Measurements from ENCODE around the gene ARHGAP44.

Gene ARHGAP44

GRCh38 chr17:12907477-12907876 lies 118.2 kb downstream of the ARHGAP44 start:
- no peak for DNase-seq

- DNase-seq: no peak
Measured at GRCh38 chr17:12909046-12909445, 119.7 kb downstream of the ARHGAP44 start.

DNA sequence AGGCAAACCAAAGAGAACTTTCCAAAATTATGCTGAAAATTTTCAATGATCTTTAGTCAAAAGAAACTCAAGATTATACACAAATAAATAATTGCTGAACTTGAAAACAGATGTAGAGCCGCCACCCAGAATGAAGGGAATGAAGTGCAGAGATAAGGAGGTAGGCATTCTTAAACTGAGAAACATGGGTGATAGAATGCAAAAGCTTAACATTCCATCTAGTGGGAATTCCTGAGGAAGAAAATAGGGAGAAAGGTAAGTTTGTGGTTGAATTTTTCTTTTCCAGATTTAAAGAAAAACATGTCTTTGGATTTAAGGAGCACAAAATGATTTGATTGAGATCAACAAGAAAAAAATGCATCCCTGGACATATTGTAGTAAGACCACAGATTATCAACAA lies 120.2 kb downstream of the ARHGAP44 start:
- no peak for DNase-seq

DNA sequence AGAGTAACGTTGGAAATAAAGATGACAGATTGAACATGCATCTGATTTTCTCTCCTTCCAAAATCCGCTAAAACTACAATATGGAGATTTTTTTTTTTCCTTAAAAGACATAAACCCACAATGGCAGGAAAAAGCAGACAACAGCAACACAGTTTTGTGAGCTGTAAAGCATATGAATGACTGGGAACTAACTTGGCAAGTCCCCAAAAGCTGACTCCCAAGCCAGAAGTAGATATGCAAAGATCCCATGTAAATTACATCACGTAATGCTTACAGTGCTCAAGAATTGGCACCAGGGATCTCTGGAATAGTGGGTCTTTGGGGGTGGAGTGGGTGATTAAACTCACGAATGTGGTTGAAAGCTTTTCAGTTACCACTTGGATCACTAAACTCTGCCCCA lies 121.9 kb downstream of the ARHGAP44 start:
- no peak for DNase-seq

DNA sequence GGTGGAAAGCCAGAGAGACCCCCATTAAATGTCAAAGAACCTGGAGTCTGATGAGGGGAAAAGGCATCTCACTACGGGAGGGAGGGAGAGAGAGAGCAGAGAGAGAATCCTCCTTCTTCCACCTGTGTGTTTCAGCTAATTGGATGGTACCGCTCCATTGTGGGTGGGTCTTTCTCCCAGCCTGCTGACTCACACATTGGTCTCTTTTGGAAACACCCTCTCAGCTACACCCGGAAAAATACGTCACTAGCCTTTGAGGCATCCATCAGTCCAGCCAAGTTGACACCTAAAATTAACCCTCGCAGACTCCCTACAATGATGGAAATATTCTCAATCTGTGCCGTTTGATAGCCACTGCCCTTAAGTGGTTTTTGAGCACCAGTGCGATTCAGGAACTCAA lies 128.1 kb downstream of the ARHGAP44 start:
- DNase-seq: no peak

DNA sequence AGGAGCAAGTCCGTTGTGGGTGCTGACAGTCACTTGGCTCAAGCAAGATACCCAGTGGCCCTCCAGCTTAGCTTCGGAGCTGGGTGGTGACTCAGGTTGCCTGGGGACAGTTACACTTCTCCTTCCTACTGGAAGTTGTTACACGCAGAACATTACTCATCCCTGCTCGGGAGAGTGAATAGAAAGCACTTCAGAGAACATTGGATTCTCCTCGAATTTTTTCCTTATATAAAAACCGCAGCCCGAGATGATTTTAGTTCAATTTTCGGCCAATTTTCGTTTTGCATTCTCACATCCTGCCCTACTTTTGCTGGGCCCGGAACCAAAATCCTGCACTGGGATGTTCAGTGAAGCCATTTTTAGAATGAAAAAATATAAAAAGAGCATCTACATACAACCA lies 128.8 kb downstream of the ARHGAP44 start:
- DNase-seq: no peak

GRCh38 chr17:12922120-12922519 lies 132.8 kb downstream of the ARHGAP44 start:
- no peak for DNase-seq

- DNase-seq: no peak
Measured at GRCh38 chr17:12924614-12925013, 135.3 kb downstream of the ARHGAP44 start.

- DNase-seq: no peak
Measured at GRCh38 chr17:12927001-12927400, 137.7 kb downstream of the ARHGAP44 start.

DNA sequence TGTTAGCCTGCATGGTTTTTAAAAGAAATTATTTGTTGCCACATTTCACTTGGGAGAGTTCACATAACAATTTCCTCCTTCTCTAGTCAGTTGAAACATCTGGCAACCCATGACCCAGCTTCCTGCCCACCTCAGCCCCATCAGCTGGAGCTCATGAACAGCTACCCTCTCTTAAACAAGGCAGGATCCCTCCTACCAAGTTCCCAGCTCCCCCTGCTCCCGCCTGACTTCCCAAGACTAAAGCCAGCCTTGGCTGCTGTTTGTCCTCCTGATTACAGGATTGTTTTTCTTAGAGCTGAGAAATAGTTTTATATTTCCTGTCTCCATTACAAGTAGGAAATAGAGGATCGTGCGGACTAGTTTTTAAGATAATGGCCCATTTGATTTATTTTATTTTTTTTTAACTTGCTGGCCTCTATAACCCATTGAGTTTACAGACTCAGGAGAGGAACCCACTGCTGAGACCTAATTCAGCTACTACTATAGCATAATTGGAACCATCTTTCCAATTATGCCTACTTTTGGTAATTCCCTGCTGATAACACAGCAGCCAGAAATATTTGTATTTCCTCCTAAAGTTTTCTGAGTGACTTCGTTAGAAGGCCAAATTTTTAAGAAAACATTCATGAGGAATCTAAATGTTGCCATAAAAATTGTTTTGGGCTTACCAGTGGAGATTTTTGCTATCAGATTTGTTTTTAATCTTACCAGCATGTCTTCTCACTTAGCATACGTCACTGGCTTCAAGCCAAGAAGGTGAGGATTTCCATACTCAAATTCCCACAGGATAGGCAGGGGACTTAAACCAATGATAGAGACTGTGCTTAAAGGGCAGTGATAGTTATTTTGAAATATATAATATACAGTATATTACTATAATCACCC lies 138.5 kb downstream of the ARHGAP44 start:
- no peak for DNase-seq

DNA sequence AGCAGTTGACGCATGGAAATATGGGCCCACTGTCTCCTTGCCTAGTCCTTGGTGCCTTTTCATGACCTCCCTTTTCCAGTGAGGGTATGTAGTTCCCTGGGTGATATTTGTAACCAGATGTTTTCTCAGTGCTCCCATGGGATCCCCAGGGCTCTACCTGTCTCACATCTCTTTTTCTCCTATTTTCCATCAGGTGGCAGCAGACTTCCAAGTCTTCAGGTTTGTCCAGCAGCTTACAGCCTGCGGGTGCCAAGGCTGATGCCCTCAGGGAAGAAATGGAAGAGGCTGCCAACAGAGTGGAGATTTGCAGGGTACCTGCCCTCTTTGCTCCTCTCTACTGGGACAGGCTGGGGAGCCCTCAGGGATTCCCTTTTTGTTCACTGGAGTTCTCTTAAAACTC lies 139.4 kb downstream of the ARHGAP44 start:
- DNase-seq: no peak

DNA sequence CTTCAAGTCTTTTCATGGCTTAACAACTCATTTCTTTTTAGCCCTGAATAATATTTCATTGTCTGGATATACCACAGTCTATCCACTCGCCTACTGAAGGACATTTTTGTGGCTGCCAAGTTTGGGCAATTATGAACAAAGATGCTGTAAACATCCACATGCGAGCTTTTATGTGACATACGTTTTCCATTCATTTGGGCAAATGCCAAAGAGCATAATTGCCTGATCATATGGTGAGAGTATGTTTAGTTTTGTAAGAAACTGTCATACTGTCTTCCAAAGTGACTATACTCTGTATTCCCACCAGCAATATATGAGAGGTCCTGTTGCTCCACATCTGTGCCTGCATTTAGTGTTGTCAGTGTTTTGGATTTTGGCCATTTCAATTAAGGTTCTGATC lies 147.2 kb downstream of the ARHGAP44 start:
- DNase-seq: no peak

- DNase-seq: no peak
Measured at GRCh38 chr17:12940699-12941098, 151.4 kb downstream of the ARHGAP44 start.

GRCh38 chr17:12947047-12947446 lies 157.7 kb downstream of the ARHGAP44 start:
- no peak for DNase-seq

DNA sequence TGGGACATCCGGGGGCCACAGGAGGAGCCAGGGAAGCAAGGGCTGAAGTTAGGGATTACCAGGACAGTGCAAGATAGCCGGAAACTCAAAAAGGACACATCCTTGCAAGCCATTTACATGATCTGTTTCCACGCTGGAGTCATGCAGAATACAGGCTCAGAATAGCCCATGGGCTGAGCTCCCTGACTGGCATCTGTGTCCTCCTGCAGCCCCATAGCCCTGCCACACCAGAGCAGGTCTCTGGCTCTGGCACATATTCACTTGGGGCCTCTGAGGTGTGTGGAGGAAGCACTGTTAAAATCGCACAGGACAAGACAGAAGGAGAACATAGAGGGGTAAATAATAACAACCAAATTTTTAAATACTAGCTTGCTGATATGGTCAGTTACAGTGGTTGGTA lies 162.7 kb downstream of the ARHGAP44 start:
- DNase-seq: no peak

- DNase-seq: no peak
Measured at GRCh38 chr17:12953156-12953555, 163.9 kb downstream of the ARHGAP44 start.

DNA sequence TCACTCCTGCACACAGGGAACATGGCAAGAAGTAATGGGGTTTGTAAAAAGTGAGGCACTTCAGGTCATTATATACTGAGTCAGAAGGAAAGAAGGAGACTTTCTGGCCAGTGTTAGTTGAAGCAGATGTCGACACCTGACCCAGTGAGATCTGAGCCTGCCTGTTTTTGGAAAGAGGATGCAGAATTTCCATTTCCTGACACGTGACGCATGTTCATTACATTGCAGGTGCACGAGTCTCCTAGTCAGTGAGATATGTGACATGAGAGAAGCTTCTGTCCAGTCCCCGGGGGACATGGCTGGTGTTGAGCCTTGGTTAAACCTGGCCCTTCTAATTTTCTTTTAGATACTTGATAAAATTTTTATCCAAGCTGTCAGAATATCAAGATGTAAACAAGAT lies 166.2 kb downstream of the ARHGAP44 start:
- no peak for DNase-seq

DNA sequence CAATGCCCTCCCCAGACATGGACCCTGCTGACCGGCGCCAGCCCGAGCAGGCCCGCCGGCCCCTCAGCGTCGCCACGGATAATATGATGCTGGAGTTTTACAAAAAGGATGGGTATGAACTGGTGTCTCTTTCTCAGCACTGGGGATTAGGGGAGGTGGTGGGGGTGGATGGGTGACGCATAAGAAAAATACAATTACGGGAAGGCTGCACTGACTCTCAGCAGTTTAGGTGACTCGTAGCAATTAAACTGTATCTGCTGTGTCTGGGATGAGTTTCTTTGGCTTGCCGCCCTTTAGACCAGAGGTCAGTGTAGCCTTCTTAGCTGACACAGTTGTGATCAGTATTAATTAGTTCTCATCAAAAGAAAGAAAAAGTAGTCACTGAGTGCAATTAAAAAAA lies 169.5 kb downstream of the ARHGAP44 start:
- no peak for DNase-seq

GRCh38 chr17:12959441-12959840 lies 170.1 kb downstream of the ARHGAP44 start:
- DNase-seq: no peak

GRCh38 chr17:12961655-12962054 lies 172.4 kb downstream of the ARHGAP44 start:
- DNase-seq: no peak

GRCh38 chr17:12963505-12963904 lies 174.2 kb downstream of the ARHGAP44 start:
- no peak for DNase-seq

GRCh38 chr17:12964162-12964561 lies 174.9 kb downstream of the ARHGAP44 start:
- DNase-seq: no peak

- no peak for DNase-seq
Measured at GRCh38 chr17:12964840-12965239, 175.5 kb downstream of the ARHGAP44 start.

DNA sequence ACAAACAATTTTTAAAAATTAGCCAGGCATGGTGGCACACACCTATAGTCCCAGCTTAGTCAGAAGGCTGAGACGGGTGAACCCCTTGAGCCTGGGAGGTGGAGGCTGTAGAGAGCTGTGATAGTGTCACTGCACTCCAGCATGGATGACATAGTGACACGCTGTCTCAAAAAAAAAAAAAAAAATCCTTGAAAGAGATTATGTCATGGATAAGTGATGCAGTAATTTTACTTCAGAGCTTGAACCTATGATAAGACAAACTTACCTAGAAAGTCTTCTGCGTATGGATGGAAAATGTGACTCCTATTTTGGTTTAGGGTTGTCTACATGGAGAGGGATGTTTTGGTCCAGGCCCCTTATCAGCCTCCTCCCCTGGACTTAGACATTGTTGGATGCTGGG lies 176.7 kb downstream of the ARHGAP44 start:
- DNase-seq: no peak

- DNase-seq: no peak
Measured at GRCh38 chr17:12966413-12966812, 177.1 kb downstream of the ARHGAP44 start.

Data from CD4-positive, alpha-beta T cell treated with Interleukin-4 for 1 hour (primary cell).